ENCODE data around the gene SPNS1. TPM values are rescaled to one million over a fixed set of nuclear protein-coding genes. Genes with fewer than 3 reads are reported as not detected.

SPNS1 gene
- total RNA-seq, 1 donor from 2014 or later: 77.5 TPM

DNA sequence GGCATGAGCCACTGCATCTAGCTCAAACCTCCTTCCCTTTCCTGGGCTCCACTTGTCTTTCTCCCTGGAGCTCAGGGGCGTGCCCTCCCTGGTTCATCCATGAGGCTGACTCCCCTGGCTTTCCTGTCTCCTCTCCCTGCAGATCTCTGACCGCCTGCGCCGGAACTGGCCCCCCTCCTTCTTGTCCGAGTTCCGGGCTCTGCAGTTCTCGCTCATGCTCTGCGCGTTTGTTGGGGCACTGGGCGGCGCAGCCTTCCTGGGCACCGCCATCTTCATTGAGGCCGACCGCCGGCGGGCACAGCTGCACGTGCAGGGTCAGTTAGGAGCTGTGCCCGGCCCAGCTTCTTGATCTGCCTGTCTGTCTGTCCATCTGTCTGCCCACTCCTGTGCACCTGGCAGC, 9.1 kb downstream of the SPNS1 start:
- Histone ChIP-seq H3K4me3 (no peak overlapping the region), H3K27ac (no peak overlapping the region)

DNA sequence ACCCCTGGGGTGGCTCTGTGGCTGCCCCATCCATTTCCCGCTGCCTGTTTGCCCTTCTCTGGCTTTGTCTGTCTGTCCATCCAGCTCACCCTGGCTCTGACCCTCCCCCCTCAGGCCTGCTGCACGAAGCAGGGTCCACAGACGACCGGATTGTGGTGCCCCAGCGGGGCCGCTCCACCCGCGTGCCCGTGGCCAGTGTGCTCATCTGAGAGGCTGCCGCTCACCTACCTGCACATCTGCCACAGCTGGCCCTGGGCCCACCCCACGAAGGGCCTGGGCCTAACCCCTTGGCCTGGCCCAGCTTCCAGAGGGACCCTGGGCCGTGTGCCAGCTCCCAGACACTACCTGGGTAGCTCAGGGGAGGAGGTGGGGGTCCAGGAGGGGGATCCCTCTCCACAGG, 9.5 kb downstream of the SPNS1 start:
- peak in 1 of 2 donors; percentile 4 for ATAC-seq
- Histone ChIP-seq H3K9me3 (no peaks in the 10 kb centered on the region), H3K4me3 (peak overlapping the region; percentile 48), H3K27ac (peak overlapping the region; percentile 60), H3K27me3 (ENCODE audit: low read depth) (no peaks in the 10 kb centered on the region), H3K4me1 (no peaks in the 10 kb centered on the region), H3K36me3 (peaks cover 88% of the 10 kb centered on the region)
- TF ChIP-seq, protein P1, sequence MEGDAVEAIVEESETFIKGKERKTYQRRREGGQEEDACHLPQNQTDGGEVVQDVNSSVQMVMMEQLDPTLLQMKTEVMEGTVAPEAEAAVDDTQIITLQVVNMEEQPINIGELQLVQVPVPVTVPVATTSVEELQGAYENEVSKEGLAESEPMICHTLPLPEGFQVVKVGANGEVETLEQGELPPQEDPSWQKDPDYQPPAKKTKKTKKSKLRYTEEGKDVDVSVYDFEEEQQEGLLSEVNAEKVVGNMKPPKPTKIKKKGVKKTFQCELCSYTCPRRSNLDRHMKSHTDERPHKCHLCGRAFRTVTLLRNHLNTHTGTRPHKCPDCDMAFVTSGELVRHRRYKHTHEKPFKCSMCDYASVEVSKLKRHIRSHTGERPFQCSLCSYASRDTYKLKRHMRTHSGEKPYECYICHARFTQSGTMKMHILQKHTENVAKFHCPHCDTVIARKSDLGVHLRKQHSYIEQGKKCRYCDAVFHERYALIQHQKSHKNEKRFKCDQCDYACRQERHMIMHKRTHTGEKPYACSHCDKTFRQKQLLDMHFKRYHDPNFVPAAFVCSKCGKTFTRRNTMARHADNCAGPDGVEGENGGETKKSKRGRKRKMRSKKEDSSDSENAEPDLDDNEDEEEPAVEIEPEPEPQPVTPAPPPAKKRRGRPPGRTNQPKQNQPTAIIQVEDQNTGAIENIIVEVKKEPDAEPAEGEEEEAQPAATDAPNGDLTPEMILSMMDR (IDR thresholded peaks at IDR 0.05): no peak
- intact Hi-C loops (cut with DNase I): no loop called here
- DNase-seq: no peak

More for the DNA sequence above, 9.1 kb downstream of the SPNS1 start:
- Histone ChIP-seq H3K9me3 (no peaks in the 10 kb centered on the region), H3K27me3 (ENCODE audit: low read depth) (no peaks in the 10 kb centered on the region), H3K4me1 (no peaks in the 10 kb centered on the region), H3K36me3 (peaks cover 88% of the 10 kb centered on the region)
- TF ChIP-seq, protein P1 (IDR thresholded peaks at IDR 0.05): no peak
- intact Hi-C loops (cut with DNase I): no loop called here
- DNase-seq (no peak), ATAC-seq (no peak)

DNA sequence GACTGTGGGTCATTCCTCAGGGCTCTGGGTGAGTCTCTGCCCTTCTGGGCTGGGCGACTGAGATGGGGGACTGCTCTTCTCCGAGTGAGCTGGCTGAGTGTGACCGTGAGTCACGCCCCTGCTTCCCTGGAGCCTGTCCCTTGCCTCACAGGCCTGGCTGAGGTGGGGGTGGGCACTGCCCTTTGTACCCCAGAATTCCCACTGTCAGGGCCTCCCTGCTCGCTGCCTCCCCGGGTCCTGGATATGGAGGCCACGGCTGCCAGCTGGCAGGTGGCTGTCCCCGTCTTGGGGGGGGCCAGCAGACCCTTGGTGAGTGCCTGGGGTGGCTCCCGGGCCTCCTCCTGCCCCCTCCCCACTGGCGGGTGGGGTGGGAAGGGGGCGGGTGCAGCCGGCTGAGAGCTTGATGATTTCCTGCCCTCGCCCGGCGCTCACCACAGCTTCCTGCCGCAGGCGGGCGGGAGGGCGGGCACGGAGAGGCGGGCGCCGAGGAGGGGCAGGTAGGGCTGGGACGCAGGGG, 10.1 kb downstream of the SPNS1 start, which contains the start of gene LAT:
Gene LAT (plus strand): TSS at position 434 of the 517 bp plus-strand sequence. CDS start 366 bp downstream, outside the sequence.
- Histone ChIP-seq H3K9me3 (no peaks in the 10 kb centered on the region), H3K27ac (peak within 1 kb of the TSS; percentile 60), H3K4me1 (no peaks in the 10 kb centered on the region), H3K27me3 (ENCODE audit: low read depth) (no peaks in the 10 kb centered on the region), H3K36me3 (peaks cover 88% of the 10 kb centered on the region), H3K4me3 (peak within 1 kb of the TSS; percentile 48)
- TF ChIP-seq, protein P1 (IDR thresholded peaks at IDR 0.05): no peak
- DNase-seq: no peak
- peak; percentile 59 to 61 for ATAC-seq
- intact Hi-C loops (cut with DNase I): no loop called here

DNA sequence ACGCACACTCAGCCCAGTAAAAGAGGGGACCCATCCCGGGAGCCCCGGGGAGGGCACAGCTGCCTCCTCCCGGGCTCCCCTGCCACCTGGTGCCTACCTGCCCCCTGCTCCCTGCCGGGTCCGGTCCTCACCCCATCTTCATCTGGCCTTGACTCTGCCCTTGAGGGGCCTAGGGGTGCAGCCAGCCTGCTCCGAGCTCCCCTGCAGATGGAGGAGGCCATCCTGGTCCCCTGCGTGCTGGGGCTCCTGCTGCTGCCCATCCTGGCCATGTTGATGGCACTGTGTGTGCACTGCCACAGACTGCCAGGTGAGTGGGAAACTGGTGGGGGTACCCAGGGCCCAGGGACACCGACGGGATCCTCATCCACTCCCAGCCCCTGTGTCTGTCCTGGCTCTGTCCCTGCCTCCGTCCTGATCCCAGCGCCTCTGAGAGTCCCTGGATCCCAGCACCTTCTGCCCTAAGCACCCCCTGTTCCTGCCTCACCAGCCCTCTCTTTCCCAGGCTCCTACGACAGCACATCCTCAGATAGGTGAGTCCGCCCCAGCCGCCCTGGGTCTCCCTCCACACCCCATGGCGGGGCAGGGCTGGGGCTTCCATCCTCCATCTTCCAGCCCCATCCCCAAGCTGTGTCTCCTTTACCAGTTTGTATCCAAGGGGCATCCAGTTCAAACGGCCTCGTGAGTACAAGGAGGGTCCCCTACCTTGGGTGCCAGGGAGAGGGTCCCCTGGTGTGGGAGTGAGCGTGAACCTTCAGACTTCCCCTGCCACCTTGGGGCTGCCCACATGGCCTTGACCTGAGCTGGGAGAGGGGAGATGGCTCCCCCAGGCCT, 10.8 kb downstream of the SPNS1 start:
- intact Hi-C loops (cut with DNase I): no loop called here
- H3K27ac ChIP-seq: peak overlapping the region; percentile 56
- ATAC-seq (peak in 1 of 2 donors; percentile 4), DNase-seq (no peak)
- no peaks in the 10 kb centered on the region for H3K4me1 ChIP-seq
- no peaks in the 10 kb centered on the region for H3K9me3 ChIP-seq
- no peaks in the 10 kb centered on the region for H3K27me3 ChIP-seq (ENCODE audit: low read depth)
- peaks cover 85% of the 10 kb centered on the region for H3K36me3 ChIP-seq
- H3K4me3 ChIP-seq: peak overlapping the region; percentile 48
- TF ChIP-seq, protein P1 (IDR thresholded peaks at IDR 0.05): no peak

DNA sequence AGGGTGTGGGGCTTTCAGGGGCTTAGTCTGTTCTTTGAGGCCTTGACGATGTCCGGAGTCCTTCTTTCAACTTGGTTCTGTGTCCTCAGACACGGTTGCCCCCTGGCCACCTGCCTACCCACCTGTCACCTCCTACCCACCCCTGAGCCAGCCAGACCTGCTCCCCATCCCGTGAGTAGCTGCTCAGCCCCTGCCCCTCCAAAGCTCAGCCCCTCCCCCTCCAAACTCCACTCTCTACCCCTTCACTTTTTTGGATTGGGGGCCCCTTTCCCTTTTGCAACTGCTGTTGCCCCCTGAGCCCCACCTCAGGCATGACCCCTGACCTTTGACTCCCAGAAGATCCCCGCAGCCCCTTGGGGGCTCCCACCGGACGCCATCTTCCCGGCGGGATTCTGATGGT, 11.5 kb downstream of the SPNS1 start:
- Histone ChIP-seq H3K4me3 (peak overlapping the region; percentile 48), H3K27ac (peak overlapping the region; percentile 56), H3K36me3 (peaks cover 79% of the 10 kb centered on the region), H3K9me3 (no peaks in the 10 kb centered on the region), H3K4me1 (no peaks in the 10 kb centered on the region), H3K27me3 (ENCODE audit: low read depth) (no peaks in the 10 kb centered on the region)
- DNase-seq: no peak
- TF ChIP-seq, protein P1 (IDR thresholded peaks at IDR 0.05): no peak
- ATAC-seq: no peak
- intact Hi-C loops (cut with DNase I): no loop called here

All from lower lobe of right lung (tissue), 2 donors.